ENCODE data around the gene LRRC40. TPM values are rescaled to one million over a fixed set of nuclear protein-coding genes. Genes with fewer than 3 reads are reported as not detected.

The LRRC40 gene
- total RNA-seq, 1 experiment from 2014 or later: 13.4 TPM

GRCh38 chr1:70239940-70240339 lies 34.6 kb upstream of the LRRC40 start (continued):
- TF ChIP-seq, protein P1, sequence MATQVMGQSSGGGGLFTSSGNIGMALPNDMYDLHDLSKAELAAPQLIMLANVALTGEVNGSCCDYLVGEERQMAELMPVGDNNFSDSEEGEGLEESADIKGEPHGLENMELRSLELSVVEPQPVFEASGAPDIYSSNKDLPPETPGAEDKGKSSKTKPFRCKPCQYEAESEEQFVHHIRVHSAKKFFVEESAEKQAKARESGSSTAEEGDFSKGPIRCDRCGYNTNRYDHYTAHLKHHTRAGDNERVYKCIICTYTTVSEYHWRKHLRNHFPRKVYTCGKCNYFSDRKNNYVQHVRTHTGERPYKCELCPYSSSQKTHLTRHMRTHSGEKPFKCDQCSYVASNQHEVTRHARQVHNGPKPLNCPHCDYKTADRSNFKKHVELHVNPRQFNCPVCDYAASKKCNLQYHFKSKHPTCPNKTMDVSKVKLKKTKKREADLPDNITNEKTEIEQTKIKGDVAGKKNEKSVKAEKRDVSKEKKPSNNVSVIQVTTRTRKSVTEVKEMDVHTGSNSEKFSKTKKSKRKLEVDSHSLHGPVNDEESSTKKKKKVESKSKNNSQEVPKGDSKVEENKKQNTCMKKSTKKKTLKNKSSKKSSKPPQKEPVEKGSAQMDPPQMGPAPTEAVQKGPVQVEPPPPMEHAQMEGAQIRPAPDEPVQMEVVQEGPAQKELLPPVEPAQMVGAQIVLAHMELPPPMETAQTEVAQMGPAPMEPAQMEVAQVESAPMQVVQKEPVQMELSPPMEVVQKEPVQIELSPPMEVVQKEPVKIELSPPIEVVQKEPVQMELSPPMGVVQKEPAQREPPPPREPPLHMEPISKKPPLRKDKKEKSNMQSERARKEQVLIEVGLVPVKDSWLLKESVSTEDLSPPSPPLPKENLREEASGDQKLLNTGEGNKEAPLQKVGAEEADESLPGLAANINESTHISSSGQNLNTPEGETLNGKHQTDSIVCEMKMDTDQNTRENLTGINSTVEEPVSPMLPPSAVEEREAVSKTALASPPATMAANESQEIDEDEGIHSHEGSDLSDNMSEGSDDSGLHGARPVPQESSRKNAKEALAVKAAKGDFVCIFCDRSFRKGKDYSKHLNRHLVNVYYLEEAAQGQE (IDR thresholded peaks at IDR 0.05; ENCODE audit: low read depth): no peak
- TF ChIP-seq ELF1 (IDR thresholded peaks at IDR 0.05; ENCODE audit: borderline replicate concordance, low read depth) (no peak), SIN3A (IDR thresholded peaks at IDR 0.05; ENCODE audit: low read depth) (no peak), SRF (IDR thresholded peaks at IDR 0.05; ENCODE audit: low read depth) (no peak)
- TF ChIP-seq, protein P2, sequence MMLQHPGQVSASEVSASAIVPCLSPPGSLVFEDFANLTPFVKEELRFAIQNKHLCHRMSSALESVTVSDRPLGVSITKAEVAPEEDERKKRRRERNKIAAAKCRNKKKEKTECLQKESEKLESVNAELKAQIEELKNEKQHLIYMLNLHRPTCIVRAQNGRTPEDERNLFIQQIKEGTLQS (IDR thresholded peaks at IDR 0.05): no peak

DNA sequence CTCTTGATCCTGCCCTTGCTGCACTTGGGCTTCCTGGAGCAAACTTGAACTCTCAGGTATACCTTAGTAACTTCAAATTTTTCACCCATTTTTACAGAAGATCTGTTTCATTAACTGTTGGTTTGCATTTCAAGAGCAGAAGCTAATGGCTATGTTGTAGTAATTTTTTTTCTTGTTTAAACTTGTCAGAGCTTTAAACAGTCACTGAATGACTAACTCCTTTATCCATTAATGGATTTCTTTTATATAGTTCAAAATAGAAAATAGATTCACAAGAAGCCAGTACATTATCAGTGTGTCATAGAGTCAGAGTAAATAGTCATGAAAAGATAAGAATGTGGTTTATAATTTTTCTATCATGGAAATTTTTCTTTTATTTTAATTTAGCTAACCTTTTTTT lies 29.4 kb upstream of the LRRC40 start:
- Histone ChIP-seq H3K4me3 (replicated peaks in 1 of 2; ENCODE audit: low read depth in 1 of 2, low read length in 2 of 2) (no peak overlapping the region), H3K27ac (ENCODE audit: low read depth, low read length) (no peak overlapping the region), H3K4me1 (ENCODE audit: control insufficient read depth in 1 of 2, insufficient read depth in 2 of 2, low read length in 2 of 2) (no peaks in the 10 kb centered on the region), H3K4me2 (ENCODE audit: low read length) (no peak overlapping the region), H3K9me3 (ENCODE audit: control insufficient read depth in 1 of 2, insufficient read depth in 1 of 2, low read depth in 1 of 2, low read length in 2 of 2) (no peaks in the 10 kb centered on the region), H2AFZ (ENCODE audit: low read depth, low read length, poor library complexity, severe bottlenecking) (no peak overlapping the region), H3K9ac (ENCODE audit: low read length) (no peak overlapping the region), H3K9me2 (ENCODE audit: insufficient read depth) (no peaks in the 10 kb centered on the region), H3K27me3 (ENCODE audit: insufficient read depth, low read length) (no peaks in the 10 kb centered on the region), H3K36me3 (ENCODE audit: control insufficient read depth in 1 of 2, insufficient read depth in 2 of 2, low read length in 2 of 2) (peaks cover 84 to 87% of the 10 kb centered on the region in 2 experiments), H3K79me2 (ENCODE audit: insufficient read depth, low read length) (peaks cover 91% of the 10 kb centered on the region), H4K20me1 (ENCODE audit: insufficient read depth) (peaks cover 26% of the 10 kb centered on the region; the same call in 1 of the 2 replicates)
- ChIA-PET RAD21 (ENCODE audit: low non-redundant PET in 1 of 2, low total read pairs in 2 of 2, uncharacterized antibody in 2 of 2, unreplicated experiment in 2 of 2) (no interaction called here), CTCF (no interaction called here), POLR2A (no interaction called here)
- DNase-seq (ENCODE audit: low read depth, low spot score) (no peak), ATAC-seq (no peak)
- no peak for TF ChIP-seq POLR2A (IDR thresholded peaks at IDR 0.05; ENCODE audit: borderline replicate concordance, extremely low read depth, insufficient read depth, insufficient read length)
- no peak for TF ChIP-seq CEBPB (IDR thresholded peaks at IDR 0.05; ENCODE audit: low read depth)
- TF ChIP-seq SP1 (IDR thresholded peaks at IDR 0.05; ENCODE audit: low read depth): no peak
- no peak for TF ChIP-seq SRF (IDR thresholded peaks at IDR 0.05; ENCODE audit: low read depth)
- BruUV-seq (replicated peaks): no TSS peak
- intact Hi-C loops (cut with micrococcal nuclease): no loop called here
